Activated CD8-positive, alpha-beta T cell treated with anti-CD3 and anti-CD28 coated beads, Interleukin-2, amount 10 ng/mL, durations not matched to agents 7 days and 5 days (primary cell): ENCODE measurements around the gene FTL. TPM values are rescaled to one million over a fixed set of nuclear protein-coding genes. Genes with fewer than 3 reads are reported as not detected.
A peak's percentile ranks its signal among the peaks of the same experiment; 100 is the strongest.

Experiments
- ATAC-seq: fragments of 150-1000 bp; cut with Tn5 transposase; one replicate; pipeline ENCODE4 v1.10.0; 2021; ENCODE audit warnings: moderate library complexity
- CTCF ChIA-PET: fragments of 350-600 bp; sonication (Branson Sonifier 250); formaldehyde crosslinking; loops from one replicate; lab custom pipeline; 2021; ENCODE audit warnings: antibody characterized with exemption; lab: Charles Lee
- POLR2A ChIA-PET: fragments of 350-600 bp; sonication (Branson Sonifier 250); formaldehyde crosslinking; loops from one replicate; lab custom pipeline; 2021; ENCODE audit warnings: antibody characterized with exemption; lab: Charles Lee
- DNase-seq: peaks from one replicate; pipeline ENCODE4 v3.0.0-alpha.2; 2020
- H3K27ac Mint-ChIP-seq: one replicate; pipeline ENCODE4 v1.8.0; 2021; ENCODE audit warnings: mild to moderate bottlenecking, mixed read lengths
- H3K27me3 Mint-ChIP-seq: one replicate; pipeline ENCODE4 v1.8.0; 2021; ENCODE audit warnings: low read depth, mixed read lengths
- H3K36me3 Mint-ChIP-seq: one replicate; pipeline ENCODE4 v1.8.0; 2021; ENCODE audit warnings: low read depth, mixed read lengths
- H3K4me1 Mint-ChIP-seq: one replicate; pipeline ENCODE4 v1.8.0; 2021; ENCODE audit warnings: low read depth, mixed read lengths
- H3K4me3 Mint-ChIP-seq: one replicate; pipeline ENCODE4 v1.8.0; 2021; ENCODE audit warnings: mild to moderate bottlenecking, mixed read lengths
- H3K9me3 Mint-ChIP-seq: one replicate; pipeline ENCODE4 v1.8.0; 2022; ENCODE audit warnings: mixed read lengths; ENCODE audit not compliant: insufficient read depth
- total RNA-seq, 2 experiments: library from RNA; stranded (reverse); gene quantifications; one replicate each; pipeline ENCODE4 v1.2.3, GENCODE V29; 2021

Gene FTL
- total RNA-seq, 2 experiments from 2014 or later = 971 to 1,027 TPM

GRCh38 chr19:48959341-48960239 is 5.5 kb upstream of the FTL start:
- ATAC-seq (no peak), DNase-seq (peak; percentile 63)
- peaks cover 80% of the 10 kb centered on the region for H3K4me1 Mint-ChIP-seq
- no peaks in the 10 kb centered on the region for H3K9me3 Mint-ChIP-seq
- H3K4me3 Mint-ChIP-seq = peak overlapping the region; percentile 18
- ChIA-PET CTCF (no interaction called here), POLR2A (interaction anchor here (1.0 to 1.5 kb wide), 2 partner anchors 34 to 59 kb away, joined by 3 to 5 read pairs; partner anchors contain the start of genes GYS1, NUCB1 and RUVBL2)
- no peaks in the 10 kb centered on the region for H3K27me3 Mint-ChIP-seq
- peaks cover 62% of the 10 kb centered on the region for H3K36me3 Mint-ChIP-seq
- peak overlapping the region; percentile 70 for H3K27ac Mint-ChIP-seq

GRCh38 chr19:48961051-48961649 is 4.0 kb upstream of the FTL start:
- ChIA-PET POLR2A (interaction anchor here (0.6 to 1.6 kb wide), 5 partner anchors 8 to 908 kb away, joined by 3 to 14 read pairs (median 6); partner anchors contain the start of gene PPP1R15A), CTCF (interaction anchor here (1.7 kb wide), 1 partner anchor 9 kb away, joined by 13 read pairs; no protein-coding TSS in a partner anchor)
- ATAC-seq (no peak), DNase-seq (peak; percentile 38)
- Mint-ChIP-seq H3K9me3 (no peaks in the 10 kb centered on the region), H3K27ac (peak overlapping the region; percentile 96), H3K27me3 (no peaks in the 10 kb centered on the region), H3K4me1 (peaks cover 83% of the 10 kb centered on the region), H3K36me3 (peaks cover 62% of the 10 kb centered on the region), H3K4me3 (peak overlapping the region; percentile 4)

GRCh38 chr19:48961673-48962028 is 3.5 kb upstream of the FTL start:
- ChIA-PET POLR2A (interaction anchor here (0.7 to 1.6 kb wide), 6 partner anchors 9 to 908 kb away, joined by 3 to 15 read pairs (median 8); partner anchors contain the start of genes GYS1, NUCB1, PPP1R15A and RUVBL2), CTCF (interaction anchor here (0.7 to 1.7 kb wide), 2 partner anchors 9 to 61 kb away, joined by 3 to 13 read pairs; partner anchors contain the start of gene NUCB1)
- DNase-seq = no peak
- Mint-ChIP-seq H3K4me1 (peaks cover 84% of the 10 kb centered on the region), H3K36me3 (peaks cover 64% of the 10 kb centered on the region), H3K4me3 (peak overlapping the region; percentile 96), H3K9me3 (no peaks in the 10 kb centered on the region), H3K27ac (peak overlapping the region; percentile 96), H3K27me3 (no peaks in the 10 kb centered on the region)
- ATAC-seq = no peak

- Mint-ChIP-seq H3K9me3 (no peaks in the 10 kb centered on the region), H3K36me3 (peaks cover 64% of the 10 kb centered on the region), H3K27me3 (no peaks in the 10 kb centered on the region), H3K4me1 (peaks cover 86% of the 10 kb centered on the region), H3K27ac (peak overlapping the region; percentile 96), H3K4me3 (peak overlapping the region; percentile 96)
- DNase-seq (peak; percentile 78), ATAC-seq (peak; percentile 27)
- POLR2A ChIA-PET = interaction anchor here (0.7 to 1.6 kb wide), 8 partner anchors 8 to 174 kb away, joined by 3 to 15 read pairs (median 5); partner anchors contain the start of genes BAX, GYS1, NUCB1 and PPP1R15A
- CTCF ChIA-PET = interaction anchor here (0.6 to 1.7 kb wide), 4 partner anchors 8 to 62 kb away, joined by 3 to 13 read pairs (median 4); partner anchors contain the start of genes GYS1, NUCB1 and RUVBL2
Observed at GRCh38 chr19:48962029-48962848, 2.9 kb upstream of the FTL start.

- Mint-ChIP-seq H3K36me3 (peaks cover 64% of the 10 kb centered on the region), H3K4me1 (peaks cover 85% of the 10 kb centered on the region), H3K4me3 (peak overlapping the region; percentile 96), H3K9me3 (no peaks in the 10 kb centered on the region), H3K27me3 (no peaks in the 10 kb centered on the region), H3K27ac (peak overlapping the region; percentile 96)
- ATAC-seq (no peak), DNase-seq (no peak)
- POLR2A ChIA-PET = interaction anchor here (0.7 to 1.6 kb wide), 6 partner anchors 8 to 175 kb away, joined by 3 to 14 read pairs (median 5); partner anchors contain the start of genes GYS1, PPP1R15A and RUVBL2
- CTCF ChIA-PET = interaction anchor here (1.0 to 1.7 kb wide), 2 partner anchors 8 to 31 kb away, joined by 6 to 13 read pairs; partner anchors contain the start of genes GYS1 and RUVBL2
Observed at GRCh38 chr19:48962849-48963165, 2.3 kb upstream of the FTL start.

- ChIA-PET CTCF (interaction anchor here (1.0 to 1.6 kb wide), 5 partner anchors 30 to 176 kb away, joined by 3 to 6 read pairs (median 3); partner anchors contain the start of genes GYS1, NUCB1 and RUVBL2), POLR2A (interaction anchor here (0.8 to 5.4 kb wide), 9 partner anchors 9 to 1412 kb away, joined by 3 to 54 read pairs (median 4); partner anchors contain the start of genes BAX, NUCB1 and PPP1R15A)
- peak overlapping the region; percentile 96 for H3K4me3 Mint-ChIP-seq
- H3K4me1 Mint-ChIP-seq = peaks cover 83% of the 10 kb centered on the region
- no peaks in the 10 kb centered on the region for H3K9me3 Mint-ChIP-seq
- DNase-seq (peak; percentile 78), ATAC-seq (no peak)
- H3K36me3 Mint-ChIP-seq = peaks cover 62% of the 10 kb centered on the region
- peak overlapping the region; percentile 96 for H3K27ac Mint-ChIP-seq
- H3K27me3 Mint-ChIP-seq = no peaks in the 10 kb centered on the region
Observed at GRCh38 chr19:48963371-48964204, 1.5 kb upstream of the FTL start.

GRCh38 chr19:48964205-48965039 is 687 bp upstream of the FTL start:
- no peak for DNase-seq

GRCh38 chr19:48965806-48966540 is 864 bp downstream of the FTL start:
- DNase-seq = peak; percentile 95
- peaks cover 72% of the 10 kb centered on the region for H3K4me1 Mint-ChIP-seq
- peaks cover 58% of the 10 kb centered on the region for H3K36me3 Mint-ChIP-seq
- peak overlapping the region; percentile 96 for H3K27ac Mint-ChIP-seq
- peak; percentile 52 for ATAC-seq
- peak overlapping the region; percentile 96 for H3K4me3 Mint-ChIP-seq
- no peaks in the 10 kb centered on the region for H3K9me3 Mint-ChIP-seq
- ChIA-PET CTCF (interaction anchor here (1.3 to 3.8 kb wide), 4 partner anchors 27 to 171 kb away, joined by 4 to 23 read pairs (median 6); partner anchors contain the start of genes DHDH, GYS1 and RUVBL2), POLR2A (interaction anchor here (0.5 to 5.4 kb wide), 8 partner anchors 9 to 562 kb away, joined by 3 to 54 read pairs (median 4); partner anchors contain the start of genes BAX, NUCB1, PPP1R15A and RCN3)
- H3K27me3 Mint-ChIP-seq = no peaks in the 10 kb centered on the region

More at GRCh38 chr19:48964205-48965039, 687 bp upstream of the FTL start:
- H3K4me3 Mint-ChIP-seq = peak overlapping the region; percentile 96
- peaks cover 60% of the 10 kb centered on the region for H3K36me3 Mint-ChIP-seq
- no peak for ATAC-seq
- POLR2A ChIA-PET = interaction anchor here (0.6 to 5.4 kb wide), 12 partner anchors 10 to 1411 kb away, joined by 3 to 54 read pairs (median 4); partner anchors contain the start of genes BAX, NUCB1 and PPP1R15A
- peak overlapping the region; percentile 96 for H3K27ac Mint-ChIP-seq
- H3K9me3 Mint-ChIP-seq = no peaks in the 10 kb centered on the region
- H3K4me1 Mint-ChIP-seq = peaks cover 77% of the 10 kb centered on the region
- CTCF ChIA-PET = interaction anchor here (1.0 to 3.8 kb wide), 6 partner anchors 28 to 177 kb away, joined by 3 to 23 read pairs (median 3); partner anchors contain the start of genes GYS1, NUCB1 and RUVBL2
- H3K27me3 Mint-ChIP-seq = no peaks in the 10 kb centered on the region
